Measurements from ENCODE around the gene DCLK3.

The DCLK3 gene

DNA sequence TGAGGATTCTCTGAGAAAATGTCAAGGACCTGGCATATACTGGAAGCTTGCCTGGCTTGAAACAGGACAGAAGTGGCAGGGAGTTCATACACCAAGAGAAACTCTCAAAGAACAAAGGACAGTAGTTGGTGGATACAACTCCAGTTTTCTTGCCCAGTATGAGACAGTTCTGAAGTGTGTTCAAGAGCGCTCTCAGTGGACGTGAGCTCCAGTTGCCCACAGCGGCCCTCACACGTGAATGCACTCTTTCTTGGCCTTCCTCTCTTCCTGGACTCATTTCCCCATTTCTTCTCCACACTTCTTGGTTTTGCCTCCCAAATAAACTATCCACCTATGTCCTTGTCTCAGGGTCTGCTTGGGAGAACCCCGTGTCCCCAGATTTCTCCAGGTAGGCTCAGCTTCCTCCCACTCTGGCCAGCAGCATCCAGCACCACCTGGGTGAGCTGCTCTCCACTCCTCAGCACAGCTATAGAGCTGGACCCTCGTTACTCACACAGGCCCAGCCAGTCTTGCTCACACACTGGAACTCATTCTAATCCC lies 54.5 kb downstream of the DCLK3 start:
- intact Hi-C loops (cut with DNase I), result no loop called here
- no peak for DNase-seq

DNA sequence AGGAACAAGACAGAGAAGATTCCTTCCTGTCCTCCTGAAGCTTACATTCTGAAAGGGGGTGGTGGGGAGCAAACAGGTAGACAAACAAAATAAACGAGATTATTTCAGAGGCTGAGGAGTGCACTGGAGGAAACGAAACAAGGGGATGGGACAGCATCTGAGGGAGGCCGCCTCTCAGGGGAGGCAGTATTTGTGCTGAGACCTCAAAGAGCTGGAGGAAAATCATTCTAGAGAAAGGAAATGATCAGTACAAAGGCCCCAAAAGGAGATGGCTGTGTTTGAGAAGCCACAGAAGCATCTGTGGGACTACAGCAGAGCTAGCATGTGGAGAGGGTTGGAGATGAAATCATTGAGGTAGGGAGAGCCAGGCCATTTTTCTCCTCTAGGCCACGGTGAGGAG lies 55.1 kb downstream of the DCLK3 start:
- DNase-seq, result no peak
- intact Hi-C loops (cut with DNase I), result no loop called here

DNA sequence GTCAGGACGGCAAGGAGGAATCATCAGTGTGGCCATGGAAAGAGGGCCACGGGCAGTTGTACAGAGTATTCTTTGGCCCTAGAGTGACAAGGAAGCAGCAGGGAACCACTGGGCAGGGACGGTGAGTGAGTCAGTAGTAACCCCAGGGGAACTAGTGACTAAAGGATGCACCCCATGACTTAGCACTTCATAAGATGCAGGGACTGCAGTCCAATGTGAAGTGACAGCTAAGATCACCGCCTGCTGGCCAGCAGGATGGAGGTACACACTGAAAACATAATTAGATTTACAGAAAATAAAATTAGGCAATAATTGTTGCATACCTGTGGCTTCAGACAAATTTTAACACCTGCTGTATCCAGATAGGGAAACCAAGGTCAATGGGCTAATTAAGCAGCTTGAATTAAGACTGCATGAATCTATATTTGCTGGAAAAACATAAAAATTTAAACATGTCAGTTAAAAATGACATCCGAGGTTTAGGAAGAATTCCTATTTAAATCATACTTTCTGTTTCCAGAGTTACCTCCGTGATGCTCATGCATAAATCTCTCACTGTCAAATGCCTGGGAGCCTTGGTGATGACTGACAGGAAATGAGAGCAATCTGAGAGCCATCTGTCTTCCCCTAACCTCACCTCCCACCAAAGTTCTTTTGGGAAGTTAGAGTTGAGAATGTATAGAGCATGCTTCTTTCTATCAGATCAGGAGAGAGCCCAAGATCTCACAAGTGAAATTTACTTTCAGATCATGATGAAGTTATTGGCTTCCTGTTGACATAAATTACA lies 56.5 kb downstream of the DCLK3 start:
- intact Hi-C loops (cut with DNase I), result no loop called here
- no peak for DNase-seq

DNA sequence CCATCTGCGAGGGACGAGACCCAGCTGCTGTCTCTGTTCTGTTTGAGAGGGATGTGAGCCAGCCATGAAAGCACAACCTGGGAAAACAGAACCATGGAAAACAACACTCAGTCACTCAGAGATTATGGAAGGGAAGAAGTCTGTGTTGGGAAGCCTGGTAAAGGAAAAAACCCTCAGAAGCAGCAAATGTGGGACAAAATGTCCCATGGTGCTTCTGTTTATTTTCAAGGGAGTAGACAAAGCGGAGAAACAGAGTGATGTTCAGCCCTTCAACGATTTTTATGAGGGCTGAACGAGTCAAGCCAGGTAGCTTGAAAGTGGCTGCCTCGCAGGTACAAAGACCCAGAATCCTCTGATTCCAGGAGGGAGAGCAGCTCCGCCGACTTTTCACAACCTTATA lies 59.3 kb downstream of the DCLK3 start:
- DNase-seq, result no peak
- intact Hi-C loops (cut with DNase I), result no loop called here

DNA sequence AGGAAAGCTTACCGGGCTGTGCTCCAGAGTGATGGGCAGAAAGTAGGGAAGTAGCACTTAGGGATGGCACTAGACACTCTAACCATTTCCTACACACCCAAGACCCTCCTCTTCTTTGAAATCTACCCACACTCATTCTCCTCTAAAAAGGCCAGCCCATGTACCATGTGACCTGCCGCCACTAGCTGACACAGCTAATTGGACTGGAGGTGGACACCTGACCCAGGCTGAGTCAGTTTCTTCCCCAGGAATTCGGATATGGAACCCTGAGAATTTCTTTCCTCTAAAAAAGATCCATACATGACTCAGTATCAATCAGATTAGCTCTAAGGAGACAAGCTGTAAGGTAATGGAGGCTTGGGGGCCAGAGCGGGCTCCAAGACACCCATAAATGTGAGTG lies 60.1 kb downstream of the DCLK3 start:
- no peak for DNase-seq
- intact Hi-C loops (cut with DNase I), result no loop called here

DNA sequence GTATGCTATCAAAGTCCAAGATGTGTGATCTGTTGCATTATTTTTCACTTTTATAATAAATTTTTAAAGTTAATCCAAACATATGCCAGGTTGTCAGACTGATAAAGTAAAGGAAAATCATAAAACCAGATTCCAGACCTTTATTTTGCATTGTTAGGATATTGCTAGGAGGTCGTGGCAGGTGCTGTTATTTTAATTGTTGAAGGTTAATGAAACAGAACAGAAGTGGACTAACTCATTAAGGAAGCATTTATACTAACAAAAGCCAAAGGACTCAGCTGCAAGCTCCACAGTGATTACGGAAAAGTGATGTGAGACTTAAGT lies 63.1 kb downstream of the DCLK3 start:
- DNase-seq, result no peak
- intact Hi-C loops (cut with DNase I), result loop anchor here (1.0 kb wide), 1 partner anchor 735 kb away; no protein-coding TSS in a partner anchor

DNA sequence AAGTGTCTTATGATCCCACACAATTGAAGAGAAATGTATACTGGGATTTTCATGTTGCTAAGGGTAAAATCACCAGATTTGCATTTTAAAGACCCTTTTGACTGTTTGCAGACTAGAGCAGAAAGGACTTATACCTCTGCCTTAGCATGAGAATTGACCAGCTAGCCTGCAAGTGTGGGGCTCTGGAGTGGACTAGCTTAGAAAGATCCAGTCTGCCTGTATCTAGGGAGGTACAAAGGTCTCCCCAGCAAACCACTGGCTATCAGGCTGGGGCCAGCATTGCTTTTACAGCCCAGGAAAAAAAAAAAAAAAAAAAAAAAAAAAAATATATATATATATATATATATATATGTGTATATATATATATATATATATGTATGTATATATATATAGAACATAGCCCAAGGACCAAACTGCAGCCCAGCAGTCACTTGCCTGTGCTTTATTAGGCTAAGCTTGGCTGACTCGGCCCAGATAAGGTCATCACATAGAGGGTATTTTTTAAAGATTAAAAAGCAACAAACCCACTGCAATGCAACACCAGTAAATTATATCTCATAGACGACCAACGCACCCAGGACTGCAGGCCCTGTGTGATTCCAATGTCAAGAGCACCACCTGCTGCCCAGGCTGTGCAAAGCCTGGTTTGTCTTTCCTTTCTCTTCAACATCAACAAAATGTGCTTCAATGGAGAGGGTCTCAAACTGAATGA lies 63.7 kb downstream of the DCLK3 start:
- intact Hi-C loops (cut with DNase I), result loop anchor here (1.0 kb wide), 1 partner anchor 734 kb away; no protein-coding TSS in a partner anchor

DNA sequence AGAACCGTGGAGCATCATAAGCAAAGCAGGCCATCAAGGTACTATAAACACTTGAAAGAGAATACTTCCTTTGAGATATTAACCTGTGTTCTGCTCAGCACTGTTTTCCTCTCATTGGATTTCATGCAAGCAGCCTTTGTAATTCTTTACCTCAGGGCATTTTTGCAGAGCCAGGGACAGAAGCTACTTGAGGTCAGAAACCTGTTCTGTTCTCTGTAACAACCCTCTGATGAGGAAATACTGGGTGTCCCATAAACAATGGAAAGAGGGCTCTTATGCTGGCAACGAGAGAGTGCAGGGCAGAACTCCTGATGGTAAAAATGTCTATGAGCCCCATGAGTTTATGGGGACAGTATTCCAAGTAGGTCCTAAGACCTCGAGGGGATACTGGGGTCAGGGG lies 66.0 kb downstream of the DCLK3 start:
- intact Hi-C loops (cut with DNase I), result no loop called here
- DNase-seq, result no peak

More for the DNA sequence above, 63.7 kb downstream of the DCLK3 start:
- DNase-seq, result peak; percentile 44 to 95 (median 66)

DNA sequence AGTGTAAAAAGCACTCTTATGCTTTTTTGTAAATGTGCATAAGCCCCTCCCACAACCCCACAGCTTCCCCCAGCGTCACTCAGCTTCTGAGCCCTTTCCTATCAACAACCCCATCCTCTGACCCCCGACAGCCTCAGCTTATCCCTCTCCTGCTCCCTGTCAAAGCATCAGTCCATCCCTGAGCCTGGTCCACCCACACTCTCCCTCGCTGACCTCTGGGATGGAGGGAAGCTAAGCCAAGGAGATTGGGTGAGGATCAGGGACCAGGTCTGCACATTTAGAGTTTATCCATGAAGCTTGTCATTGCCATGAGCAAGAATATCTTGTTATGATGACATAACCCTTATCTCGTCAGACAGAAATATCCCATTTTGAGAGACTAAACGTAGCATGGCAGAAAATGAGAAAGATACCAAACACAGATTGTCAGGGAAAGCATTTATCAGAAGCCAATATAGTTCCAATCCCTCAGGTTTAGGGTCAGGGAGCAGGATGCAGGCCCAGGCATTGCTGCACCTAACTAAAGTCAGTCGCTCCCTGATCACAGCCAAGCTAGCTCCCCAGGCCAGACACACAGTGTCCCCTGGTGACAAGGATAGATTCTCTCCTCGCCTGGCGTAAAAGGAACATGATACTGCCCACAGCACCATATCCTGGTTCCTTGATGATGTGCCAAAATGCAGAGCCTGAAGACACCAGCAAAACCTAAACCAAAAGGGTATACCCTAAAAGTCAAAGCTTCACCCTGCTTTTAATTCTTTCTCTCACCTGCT lies 66.9 kb downstream of the DCLK3 start:
- DNase-seq, result no peak
- intact Hi-C loops (cut with DNase I), result no loop called here

DNA sequence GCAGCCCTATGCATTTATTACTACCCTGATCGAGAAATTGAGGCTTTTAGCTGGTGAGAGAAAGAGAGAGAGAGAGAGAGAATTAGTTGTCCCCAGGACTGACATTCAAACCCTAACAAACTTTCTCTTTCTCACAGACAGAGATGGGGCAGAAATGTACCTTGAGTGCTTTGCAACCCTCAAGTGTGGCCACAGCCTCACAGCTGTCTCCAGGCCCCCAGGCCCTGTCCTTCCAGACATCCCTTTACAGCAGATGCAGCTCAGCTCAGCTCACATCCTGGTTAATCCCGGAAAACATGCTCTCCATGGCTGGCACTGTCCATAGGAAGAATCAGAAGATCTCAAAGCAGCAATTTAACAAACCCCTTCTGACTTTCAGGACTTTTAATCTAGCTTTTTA lies 67.6 kb downstream of the DCLK3 start:
- intact Hi-C loops (cut with DNase I), result no loop called here

DNA sequence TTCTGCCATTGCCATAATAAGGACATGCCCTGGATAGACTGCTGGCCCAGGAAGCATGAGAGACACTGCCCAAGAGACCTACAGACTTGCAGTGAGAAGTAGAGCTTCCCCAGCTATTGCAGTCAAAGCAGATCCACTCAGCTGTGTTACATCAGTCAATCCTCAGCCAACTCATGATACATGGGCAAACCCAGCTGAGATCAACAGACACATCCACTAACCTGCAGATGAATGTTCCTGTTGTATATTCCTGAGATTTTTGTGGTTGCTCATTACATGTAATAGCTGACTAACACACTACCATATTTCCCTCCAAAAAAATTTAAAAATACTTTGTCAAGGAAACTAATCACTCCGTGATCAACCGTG lies 68.6 kb downstream of the DCLK3 start:
- intact Hi-C loops (cut with DNase I), result no loop called here

More for the DNA sequence above, 67.6 kb downstream of the DCLK3 start:
- DNase-seq, result no peak

DNA sequence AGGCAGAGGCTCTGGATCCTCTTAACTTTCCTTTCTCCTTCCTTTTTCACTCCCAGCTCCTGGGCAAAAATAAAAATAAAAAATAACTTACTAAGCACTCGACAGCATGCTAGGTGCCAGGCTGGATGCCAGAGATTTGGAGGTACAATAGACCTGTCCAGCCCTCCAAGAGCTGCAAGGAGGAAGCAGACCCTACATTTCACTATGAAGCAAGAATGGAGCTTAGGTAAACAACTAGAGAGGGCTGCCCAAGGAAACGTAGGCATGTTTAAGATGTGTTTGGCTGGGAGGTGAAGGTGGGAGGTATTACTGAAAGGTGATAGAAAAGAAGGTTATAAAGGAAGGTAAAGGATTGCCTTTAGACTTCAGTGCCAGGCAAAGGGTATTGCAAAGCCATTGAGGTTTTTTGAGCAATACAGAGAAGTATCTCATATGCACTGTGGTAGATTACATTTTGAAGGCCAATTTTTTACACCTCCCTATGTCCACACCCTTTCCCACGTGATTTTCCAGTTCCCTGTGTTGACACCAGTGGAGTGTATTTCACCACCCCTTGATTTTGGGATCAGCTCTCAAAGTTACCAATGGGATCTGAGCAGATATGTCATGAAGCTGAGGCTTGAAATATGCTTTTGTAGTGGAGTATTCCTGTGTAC lies 69.1 kb downstream of the DCLK3 start:
- intact Hi-C loops (cut with DNase I), result no loop called here
- no peak for DNase-seq

More for the DNA sequence above, 68.6 kb downstream of the DCLK3 start:
- DNase-seq, result no peak

DNA sequence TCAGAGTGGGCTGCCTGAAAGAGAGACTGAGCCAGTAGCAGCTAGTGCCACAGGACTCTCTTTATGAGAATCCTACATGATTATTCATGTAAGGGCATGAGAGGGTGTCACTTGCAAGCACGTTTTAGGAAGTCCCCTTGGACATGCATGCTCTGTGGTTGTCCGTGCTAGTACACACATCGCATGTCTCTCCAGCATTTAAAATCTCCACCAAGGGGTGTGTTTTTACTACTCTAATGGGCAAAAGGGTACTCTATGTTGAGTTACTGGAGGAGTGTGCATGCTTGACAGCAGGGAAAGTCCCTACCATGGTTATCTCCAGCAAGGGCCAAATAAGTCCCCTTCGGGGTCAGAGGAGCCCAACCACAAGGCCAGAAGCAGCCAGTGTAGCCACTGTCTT lies 70.7 kb downstream of the DCLK3 start:
- no peak for DNase-seq
- intact Hi-C loops (cut with DNase I), result no loop called here

DNA sequence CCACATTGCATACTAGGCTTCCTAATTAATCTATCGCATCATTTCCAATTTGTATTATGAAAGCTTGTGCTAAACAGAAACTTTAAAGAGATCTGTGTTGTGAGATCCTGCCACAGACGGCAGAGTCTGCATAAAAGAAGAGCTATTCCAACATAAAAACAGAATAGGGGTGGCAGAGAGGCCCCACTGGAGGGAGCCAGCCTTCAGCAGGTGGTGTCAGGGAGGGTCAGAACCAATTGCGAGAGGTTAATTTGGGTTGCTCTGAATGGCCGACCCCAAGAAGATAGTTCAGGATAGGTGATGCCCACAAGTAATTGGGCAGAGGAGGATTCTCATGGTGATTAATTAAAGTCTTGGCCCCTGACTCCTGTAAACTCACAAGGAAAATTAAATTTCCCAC lies 74.8 kb downstream of the DCLK3 start:
- intact Hi-C loops (cut with DNase I), result no loop called here
- DNase-seq, result no peak

DNA sequence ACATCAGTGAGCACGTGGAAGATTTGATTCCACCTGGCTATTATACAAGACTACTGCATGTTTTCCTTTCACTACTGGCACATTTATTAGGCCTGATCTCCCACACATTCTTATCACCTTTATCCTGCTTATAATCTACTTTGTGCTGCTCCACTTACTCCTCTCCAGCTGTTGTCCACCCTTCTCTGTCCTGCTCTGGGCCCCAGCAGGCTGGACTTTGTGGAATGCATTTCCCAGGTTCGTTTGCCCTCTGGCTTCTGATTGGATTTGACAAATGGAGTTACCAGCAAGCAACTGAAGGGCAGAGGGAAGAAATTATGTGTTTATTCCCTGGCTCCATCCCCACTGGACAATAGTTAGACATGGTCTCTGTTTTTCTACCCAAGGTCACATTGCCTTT lies 75.5 kb downstream of the DCLK3 start:
- no peak for DNase-seq
- intact Hi-C loops (cut with DNase I), result no loop called here

DNA sequence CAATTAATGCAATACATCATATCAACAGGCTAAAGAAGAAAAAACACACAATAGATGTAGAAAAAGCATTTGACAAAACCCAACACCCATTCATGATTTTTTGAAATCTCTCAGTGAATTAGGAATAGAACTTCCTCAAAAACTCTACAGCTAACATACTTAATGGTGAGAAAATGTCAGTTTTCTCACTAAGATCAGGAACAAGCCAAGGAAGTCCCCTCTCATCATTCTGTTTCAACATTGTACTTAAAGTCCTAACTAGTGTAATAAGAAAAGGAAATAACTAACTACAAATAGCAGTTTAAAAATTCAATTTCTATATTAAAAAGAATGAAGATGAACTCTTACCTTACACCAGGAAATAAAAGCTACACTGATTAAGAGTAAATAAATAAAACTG lies 77.8 kb downstream of the DCLK3 start:
- intact Hi-C loops (cut with DNase I), result no loop called here

DNA sequence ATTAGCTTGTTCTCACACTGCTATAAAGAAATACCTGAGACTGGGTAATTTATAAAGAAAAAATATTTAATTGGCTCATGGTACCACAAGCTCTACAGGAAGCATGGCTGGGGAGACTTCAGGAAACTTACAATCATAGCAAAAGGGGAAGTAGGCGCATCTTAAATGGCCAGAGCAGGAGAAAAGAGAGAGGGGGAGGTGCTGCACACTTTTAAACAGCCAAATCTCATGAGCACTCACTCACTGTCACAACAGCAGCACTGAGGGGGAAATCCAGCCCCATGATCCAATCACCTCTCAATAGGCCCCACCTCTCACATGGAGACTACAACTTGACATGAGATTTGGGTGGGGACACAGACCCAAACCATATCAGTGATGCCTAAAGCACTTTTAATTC lies 82.5 kb downstream of the DCLK3 start:
- no peak for DNase-seq
- intact Hi-C loops (cut with DNase I), result no loop called here

More for the DNA sequence above, 77.8 kb downstream of the DCLK3 start:
- no peak for DNase-seq

DNA sequence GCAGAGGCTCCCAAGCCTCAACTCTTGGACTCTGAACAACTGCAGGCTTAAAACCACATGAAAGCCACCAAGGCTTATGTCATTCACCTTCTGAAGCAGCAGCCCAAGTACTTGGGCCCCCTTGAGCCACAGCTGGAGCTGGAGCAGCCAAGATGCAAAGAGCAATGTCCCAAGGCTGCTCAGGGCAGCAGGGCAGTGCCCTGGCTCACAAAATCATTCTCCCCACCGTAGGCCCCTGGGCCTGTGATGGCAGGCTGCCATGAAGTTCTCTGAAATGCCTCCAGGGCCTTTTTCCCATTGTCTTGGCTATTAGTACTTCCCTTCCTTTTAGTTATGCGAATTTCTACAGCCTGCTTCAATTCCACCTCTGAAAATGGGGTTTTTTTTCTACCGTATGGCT lies 83.4 kb downstream of the DCLK3 start:
- no peak for DNase-seq
- intact Hi-C loops (cut with DNase I), result no loop called here

DNA sequence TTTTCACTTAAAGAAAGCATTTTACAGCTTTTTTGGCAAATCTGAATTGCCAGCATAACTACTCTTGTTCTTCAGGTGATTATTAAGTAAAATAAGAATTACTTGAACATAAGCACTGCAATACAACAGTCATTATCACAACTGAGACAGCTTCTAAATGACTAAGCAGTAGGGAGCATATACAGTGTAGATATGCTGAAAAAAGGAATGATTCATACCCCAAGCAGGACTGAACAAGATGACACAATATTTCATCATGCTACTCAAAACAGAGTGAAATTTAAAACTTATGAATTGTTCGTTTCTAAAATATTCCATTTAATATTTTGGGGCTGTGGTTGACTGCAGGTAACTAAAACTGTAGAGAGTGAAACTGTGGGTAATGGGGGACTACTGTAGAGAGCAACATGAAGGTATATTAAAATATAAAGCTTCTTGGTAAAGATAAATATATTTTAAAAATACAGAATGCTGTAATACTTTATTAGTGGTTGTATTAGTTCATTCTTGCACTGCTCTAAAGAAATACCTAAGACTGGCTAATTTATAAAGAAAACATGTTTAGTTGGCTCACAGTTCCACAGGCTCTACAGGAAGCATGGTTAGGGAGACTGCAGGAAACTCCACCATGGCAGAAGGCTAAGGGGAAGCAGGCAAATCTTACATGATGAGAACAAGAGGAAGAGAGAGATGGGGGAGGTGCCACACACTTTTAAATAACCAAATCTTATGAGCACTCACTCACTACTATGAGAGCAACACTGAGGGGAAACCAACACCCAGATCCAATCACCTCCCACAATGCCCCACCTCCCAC lies 84.8 kb downstream of the DCLK3 start:
- no peak for DNase-seq
- intact Hi-C loops (cut with DNase I), result no loop called here

Measured in posterior cingulate gyrus (tissue), 11 donors.